ENCODE measurements around the gene POMC. TPM values are rescaled to one million over a fixed set of nuclear protein-coding genes. Genes with fewer than 3 reads are reported as not detected.

Gene POMC
- total and polyA plus RNA-seq, 10 donors = 2.4 to 9.8 (median 4.0) TPM

DNA sequence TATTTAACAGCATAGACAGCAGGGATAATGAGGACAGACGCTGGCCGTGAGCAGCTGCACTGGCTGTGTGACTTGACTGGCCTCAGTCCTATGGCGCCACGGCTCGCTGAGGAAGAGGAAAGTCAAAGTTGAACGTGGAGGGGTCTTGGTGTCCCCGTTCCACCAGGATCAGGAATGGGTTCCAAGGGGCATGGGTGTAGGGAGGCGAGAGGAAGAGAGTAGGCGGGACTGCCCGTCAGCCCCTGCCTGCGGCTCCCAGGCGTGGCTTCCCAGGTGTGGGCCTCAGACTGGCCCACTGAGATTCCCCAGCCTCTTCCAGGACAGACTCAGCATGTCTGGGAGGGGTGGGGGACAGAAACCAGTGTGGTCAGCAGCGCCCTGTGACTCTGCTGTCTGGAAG is 51.4 kb downstream of the POMC start:
- Histone ChIP-seq H3K9me3 (no peaks in the 10 kb centered on the region), H3K4me1 (no peaks in the 10 kb centered on the region), H3K27ac (no peak overlapping the region), H3K27me3 (replicated peaks in 1 of 7) (no peaks in the 10 kb centered on the region), H3K36me3 (no peaks in the 10 kb centered on the region), H3K4me3 (no peak overlapping the region)
- intact Hi-C loops (cut with DNase I; ENCODE audit: low total_unique reads) = no loop called here
- 88 to 94% (median 92%) methylated on average over 13 of the region's 13 CpGs for WGBS, 5 donors
- peak; percentile 58 for DNase-seq
- TF ChIP-seq, protein P1, sequence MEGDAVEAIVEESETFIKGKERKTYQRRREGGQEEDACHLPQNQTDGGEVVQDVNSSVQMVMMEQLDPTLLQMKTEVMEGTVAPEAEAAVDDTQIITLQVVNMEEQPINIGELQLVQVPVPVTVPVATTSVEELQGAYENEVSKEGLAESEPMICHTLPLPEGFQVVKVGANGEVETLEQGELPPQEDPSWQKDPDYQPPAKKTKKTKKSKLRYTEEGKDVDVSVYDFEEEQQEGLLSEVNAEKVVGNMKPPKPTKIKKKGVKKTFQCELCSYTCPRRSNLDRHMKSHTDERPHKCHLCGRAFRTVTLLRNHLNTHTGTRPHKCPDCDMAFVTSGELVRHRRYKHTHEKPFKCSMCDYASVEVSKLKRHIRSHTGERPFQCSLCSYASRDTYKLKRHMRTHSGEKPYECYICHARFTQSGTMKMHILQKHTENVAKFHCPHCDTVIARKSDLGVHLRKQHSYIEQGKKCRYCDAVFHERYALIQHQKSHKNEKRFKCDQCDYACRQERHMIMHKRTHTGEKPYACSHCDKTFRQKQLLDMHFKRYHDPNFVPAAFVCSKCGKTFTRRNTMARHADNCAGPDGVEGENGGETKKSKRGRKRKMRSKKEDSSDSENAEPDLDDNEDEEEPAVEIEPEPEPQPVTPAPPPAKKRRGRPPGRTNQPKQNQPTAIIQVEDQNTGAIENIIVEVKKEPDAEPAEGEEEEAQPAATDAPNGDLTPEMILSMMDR (IDR thresholded peaks at IDR 0.05 in 8 of 11, conservative IDR thresholded peaks at IDR 0.05 in 3 of 11) = no peak
- TF ChIP-seq POLR2A (IDR thresholded peaks at IDR 0.05) (no peak), POLR2AphosphoS5 (IDR thresholded peaks at IDR 0.05) (no peak)

DNA sequence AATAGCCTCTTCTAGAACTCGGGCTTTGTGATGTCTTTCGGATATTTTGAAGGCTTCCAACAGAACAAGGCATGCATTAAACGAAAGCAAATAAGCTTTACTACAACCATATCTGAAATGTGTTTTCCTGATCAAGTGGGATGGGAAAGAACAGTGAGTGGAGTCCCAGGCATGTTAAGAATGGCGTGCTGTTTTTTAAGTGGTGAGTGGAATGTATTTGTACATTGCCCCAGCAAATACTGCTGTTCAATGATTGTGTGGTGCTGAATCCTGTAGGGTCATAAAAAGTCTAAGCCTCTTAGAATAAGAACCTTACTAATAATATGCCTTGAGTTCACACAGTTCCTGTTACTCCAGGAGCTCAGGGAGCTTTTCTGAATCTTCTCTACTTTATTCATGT is 52.5 kb downstream of the POMC start:
- no peaks in the 10 kb centered on the region for H3K27me3 ChIP-seq (replicated peaks in 1 of 7)
- no peaks in the 10 kb centered on the region for H3K9me3 ChIP-seq
- peaks cover 0 to 7% (median 0%) of the 10 kb centered on the region in 6 donors for H3K4me1 ChIP-seq
- intact Hi-C loops (cut with DNase I; ENCODE audit: low total_unique reads) = no loop called here
- 81 to 95% (median 90%) methylated on average over 4 of the region's 4 CpGs for WGBS, 5 donors
- H3K36me3 ChIP-seq = no peaks in the 10 kb centered on the region
- no peak overlapping the region for H3K4me3 ChIP-seq
- DNase-seq = no peak
- no peak overlapping the region for H3K27ac ChIP-seq
- TF ChIP-seq POLR2A (IDR thresholded peaks at IDR 0.05) (no peak), POLR2AphosphoS5 (IDR thresholded peaks at IDR 0.05) (no peak)
- TF ChIP-seq, protein P1 (IDR thresholded peaks at IDR 0.05 in 8 of 11, conservative IDR thresholded peaks at IDR 0.05 in 3 of 11) = no peak

DNA sequence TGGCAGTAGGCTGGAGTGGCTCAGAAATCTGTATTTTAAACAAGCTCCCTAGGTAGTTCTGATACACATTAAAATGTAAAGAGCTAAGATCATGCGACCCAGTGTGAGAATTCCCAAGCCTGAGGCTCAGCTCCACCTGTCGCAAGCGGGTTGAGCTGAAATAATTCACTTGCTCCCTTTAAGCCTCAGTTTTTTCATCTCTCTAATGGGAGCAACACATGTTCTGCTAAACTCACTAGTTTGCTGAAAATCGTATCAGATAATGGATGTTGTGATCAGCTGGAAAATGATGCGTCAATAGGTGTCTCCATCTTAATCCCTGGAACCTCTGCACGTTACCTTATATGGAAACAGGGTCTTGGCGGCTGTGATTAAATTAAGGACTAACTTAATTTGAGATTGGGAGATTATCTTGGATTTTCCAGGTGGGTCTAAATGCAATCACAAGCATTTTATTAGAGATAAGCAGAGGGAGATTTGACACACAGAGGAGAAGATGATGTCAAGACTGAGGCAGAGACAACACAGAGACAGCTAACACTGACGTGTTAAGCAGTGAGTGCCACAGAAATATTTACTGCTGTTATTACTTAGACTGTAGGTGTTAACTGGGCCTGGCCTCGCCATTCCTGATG is 53.0 kb downstream of the POMC start:
- TF ChIP-seq POLR2A (IDR thresholded peaks at IDR 0.05) (no peak), POLR2AphosphoS5 (IDR thresholded peaks at IDR 0.05) (no peak)
- TF ChIP-seq, protein P1 (IDR thresholded peaks at IDR 0.05 in 8 of 11, conservative IDR thresholded peaks at IDR 0.05 in 3 of 11) = no peak
- intact Hi-C loops (cut with DNase I; ENCODE audit: low total_unique reads) = no loop called here
- Histone ChIP-seq H3K27ac (no peak overlapping the region), H3K9me3 (no peaks in the 10 kb centered on the region), H3K4me1 (peaks cover 0 to 8% (median 0%) of the 10 kb centered on the region in 6 donors), H3K4me3 (no peak overlapping the region), H3K27me3 (replicated peaks in 1 of 7) (no peaks in the 10 kb centered on the region), H3K36me3 (no peaks in the 10 kb centered on the region)
- 86 to 95% (median 91%) methylated on average over 9 of the region's 9 CpGs for WGBS, 5 donors
- DNase-seq = no peak

DNA sequence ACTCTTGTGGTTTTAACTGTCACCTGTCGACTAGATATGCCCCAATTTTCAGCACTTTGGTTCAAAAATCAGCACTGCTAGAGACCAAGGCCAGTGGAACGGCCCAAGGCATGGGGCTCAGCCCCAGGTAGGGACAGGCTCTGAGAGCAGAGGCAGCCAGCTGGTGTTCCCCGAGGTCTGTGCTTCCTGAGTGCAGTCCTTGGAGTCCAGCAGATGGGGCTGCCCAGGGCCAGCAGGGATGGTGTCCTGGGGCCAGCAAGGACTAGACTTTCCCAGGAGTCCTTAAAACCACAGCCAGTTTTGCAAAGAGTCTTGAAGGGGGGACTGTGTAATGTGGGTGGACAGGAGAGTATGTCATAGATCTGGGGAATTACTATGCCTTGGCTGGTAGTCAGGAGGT is 56.3 kb downstream of the POMC start:
- TF ChIP-seq POLR2A (IDR thresholded peaks at IDR 0.05) = no peak
- no peak for TF ChIP-seq POLR2AphosphoS5 (IDR thresholded peaks at IDR 0.05)

More for the DNA sequence above, 56.3 kb downstream of the POMC start:
- Histone ChIP-seq H3K27ac (no peak overlapping the region), H3K36me3 (no peaks in the 10 kb centered on the region), H3K4me3 (no peak overlapping the region), H3K4me1 (peaks cover 0 to 8% (median 0%) of the 10 kb centered on the region in 6 donors), H3K9me3 (no peaks in the 10 kb centered on the region), H3K27me3 (replicated peaks in 1 of 7) (no peaks in the 10 kb centered on the region)
- intact Hi-C loops (cut with DNase I; ENCODE audit: low total_unique reads) = no loop called here
- WGBS, 5 donors = 26 to 69% (median 48%) methylated on average over 3 of the region's 3 CpGs
- no peak for DNase-seq

Other genes starting within 250 kb of the POMC start
- 10 to 100 TPM; 39.6 to 61.5 (median 58.2) TPM for gene ADCY3, start 248.3 kb downstream of the POMC start, total RNA-seq
- gene ADCY3, start 248.3 kb downstream of the POMC start, polyA plus RNA-seq = 10 to 100 TPM; 36.5 to 53.1 (median 42.4) TPM
- gene DNAJC27, start 196.6 kb downstream of the POMC start, total RNA-seq = 10 to 100 TPM in 1 of 7 donors, 1 to 10 TPM in 6; 4.6 to 10.5 (median 8.0) TPM
- 1 to 10 TPM; 1.7 to 3.0 (median 2.2) TPM for gene DNAJC27, start 196.6 kb downstream of the POMC start, polyA plus RNA-seq
- 10 to 100 TPM in 3 of 7 donors, 1 to 10 TPM in 4; 4.4 to 13.2 (median 8.3) TPM for gene EFR3B, start 126.5 kb downstream of the POMC start, total RNA-seq
- 1 to 10 TPM in 1 of 3 donors, under 1 TPM in 2; 0.22 to 2.6 (median 0.39) TPM for gene EFR3B, start 126.5 kb downstream of the POMC start, polyA plus RNA-seq
- gene DNMT3A, start 173.3 kb upstream of the POMC start, total RNA-seq = 10 to 100 TPM; 28.4 to 64.6 (median 42.0) TPM
- gene DNMT3A, start 173.3 kb upstream of the POMC start, polyA plus RNA-seq = 10 to 100 TPM in 2 of 3 donors, 1 to 10 TPM in 1; 9.0 to 17.1 (median 10.5) TPM